SU-DHL-6 (cell line): ENCODE data around the gene DYSF.

Experiments used
- H2AFZ ChIP-seq: fragments of 200-600 bp; sonication (generic); 2 replicates; pipeline ENCODE4 v1.6.1; 2014; ENCODE audit warnings: low read depth, mild to moderate bottlenecking, moderate library complexity, mixed read lengths, antibody characterized with exemption, low read length; ENCODE audit not compliant: severe bottlenecking
- H3F3A ChIP-seq: fragments of 200-600 bp; shearing (Covaris generic); 2 replicates; pipeline ENCODE4 v1.6.0; 2016; ENCODE audit warnings: antibody characterized with exemption, mild to moderate bottlenecking; ENCODE audit not compliant: insufficient read depth
- H3K27ac ChIP-seq: fragments of 200-600 bp; sonication (generic); 2 replicates; pipeline ENCODE4 v1.5.1; 2016; ENCODE audit warnings: low read depth, mild to moderate bottlenecking, low read length, moderate library complexity, mixed read lengths
- H3K27me3 ChIP-seq: fragments of 200-600 bp; sonication (generic), shearing (Covaris generic); 2 replicates; pipeline ENCODE4 v1.6.0; 2014; ENCODE audit warnings: mild to moderate bottlenecking, low read length
- H3K36me3 ChIP-seq: fragments of 200-600 bp; sonication (generic); 2 replicates; pipeline ENCODE4 v1.6.1; 2014; ENCODE audit warnings: mild to moderate bottlenecking, low read length, mixed read lengths
- H3K4me2 ChIP-seq: fragments of 300-600, 200-600 bp; shearing (Covaris generic), sonication (generic); 2 replicates; pipeline ENCODE4 v1.6.0; 2014; ENCODE audit warnings: low read length, low read depth, mild to moderate bottlenecking; ENCODE audit not compliant: poor library complexity, severe bottlenecking
- H3K4me3 ChIP-seq: fragments of 200-600 bp; sonication (generic); 2 replicates; pipeline ENCODE4 v1.5.1; 2014; ENCODE audit warnings: antibody characterized with exemption, low read length, mild to moderate bottlenecking, mixed read lengths; ENCODE audit not compliant: insufficient read depth, poor library complexity, severe bottlenecking
- H3K79me2 ChIP-seq: fragments of 200-600 bp; sonication (generic); 2 replicates; pipeline ENCODE4 v1.6.1; 2014; ENCODE audit warnings: mild to moderate bottlenecking, low read length, moderate library complexity; ENCODE audit not compliant: insufficient read depth
- H3K9ac ChIP-seq: fragments of 200-600 bp; sonication (generic); 2 replicates; pipeline ENCODE4 v1.7.0; 2014; ENCODE audit warnings: mild to moderate bottlenecking, low read length
- H3K9me2 ChIP-seq: fragments of 200-600 bp; sonication (generic); replicated peaks from 2 replicates; pipeline ENCODE4 v1.6.1; 2014; ENCODE audit warnings: low read length; ENCODE audit not compliant: insufficient read depth
- H3K9me3 ChIP-seq: fragments of 200-600 bp; sonication (generic); 2 replicates; pipeline ENCODE4 v1.6.1; 2014; ENCODE audit warnings: low read length, mixed read lengths; ENCODE audit not compliant: insufficient read depth
- H4K20me1 ChIP-seq: fragments of 200-600 bp; sonication (generic); 2 replicates; pipeline ENCODE4 v1.6.1; 2014; ENCODE audit warnings: low read depth, mild to moderate bottlenecking, antibody characterized with exemption, low read length, moderate library complexity, mixed read lengths
- EZH2phosphoT487 ChIP-seq: fragments of 200-600 bp; sonication (generic), shearing (Covaris generic); conservative IDR thresholded peaks from 2 replicates; pipeline ENCODE4 v1.6.1; 2018; ENCODE audit warnings: mild to moderate bottlenecking, antibody characterized with exemption, low read length, moderate library complexity, mixed read lengths
- TF ChIP-seq, protein P1 (sequence below): fragments of 200-600 bp; sonication (generic); IDR thresholded peaks from one replicate; pipeline ENCODE4 v1.5.1; 2017; ENCODE audit warnings: antibody characterized with exemption, mild to moderate bottlenecking, low read length, moderate library complexity; ENCODE audit not compliant: insufficient read depth, poor library complexity, severe bottlenecking

The DYSF gene

DNA sequence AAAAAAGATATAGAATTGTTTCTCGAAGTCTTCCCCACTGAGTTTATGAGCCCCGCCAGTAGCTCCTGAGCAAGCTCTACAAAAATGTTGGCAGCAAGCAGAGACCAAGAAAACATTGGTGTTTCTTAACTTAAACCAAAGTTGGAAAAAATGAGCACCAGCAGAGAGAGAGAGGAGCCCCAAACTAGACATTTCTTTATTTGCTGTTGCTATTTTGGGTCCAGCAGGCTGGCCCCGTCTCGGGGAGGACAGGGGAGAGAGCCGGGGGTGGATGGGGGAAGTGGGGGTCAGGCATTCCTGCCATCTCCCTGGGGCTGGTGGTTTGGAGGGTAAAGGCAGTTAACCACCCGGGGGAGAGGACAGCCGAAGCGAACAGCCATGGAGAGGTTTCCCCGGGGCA, 113.0 kb downstream of the DYSF start:
- Histone ChIP-seq H3K9me3 (no peaks in the 10 kb centered on the region), H3K4me3 (no peak overlapping the region), H2AFZ (no peak overlapping the region), H4K20me1 (no peaks in the 10 kb centered on the region), H3K36me3 (no peaks in the 10 kb centered on the region), H3F3A (no peaks in the 10 kb centered on the region), H3K9me2 (no peaks in the 10 kb centered on the region), H3K4me2 (no peak overlapping the region), H3K27me3 (no peaks in the 10 kb centered on the region), H3K79me2 (no peaks in the 10 kb centered on the region), H3K27ac (no peak overlapping the region), H3K9ac (no peak overlapping the region)
- no peak for TF ChIP-seq EZH2phosphoT487
- TF ChIP-seq, protein P1, sequence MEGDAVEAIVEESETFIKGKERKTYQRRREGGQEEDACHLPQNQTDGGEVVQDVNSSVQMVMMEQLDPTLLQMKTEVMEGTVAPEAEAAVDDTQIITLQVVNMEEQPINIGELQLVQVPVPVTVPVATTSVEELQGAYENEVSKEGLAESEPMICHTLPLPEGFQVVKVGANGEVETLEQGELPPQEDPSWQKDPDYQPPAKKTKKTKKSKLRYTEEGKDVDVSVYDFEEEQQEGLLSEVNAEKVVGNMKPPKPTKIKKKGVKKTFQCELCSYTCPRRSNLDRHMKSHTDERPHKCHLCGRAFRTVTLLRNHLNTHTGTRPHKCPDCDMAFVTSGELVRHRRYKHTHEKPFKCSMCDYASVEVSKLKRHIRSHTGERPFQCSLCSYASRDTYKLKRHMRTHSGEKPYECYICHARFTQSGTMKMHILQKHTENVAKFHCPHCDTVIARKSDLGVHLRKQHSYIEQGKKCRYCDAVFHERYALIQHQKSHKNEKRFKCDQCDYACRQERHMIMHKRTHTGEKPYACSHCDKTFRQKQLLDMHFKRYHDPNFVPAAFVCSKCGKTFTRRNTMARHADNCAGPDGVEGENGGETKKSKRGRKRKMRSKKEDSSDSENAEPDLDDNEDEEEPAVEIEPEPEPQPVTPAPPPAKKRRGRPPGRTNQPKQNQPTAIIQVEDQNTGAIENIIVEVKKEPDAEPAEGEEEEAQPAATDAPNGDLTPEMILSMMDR, result no peak

DNA sequence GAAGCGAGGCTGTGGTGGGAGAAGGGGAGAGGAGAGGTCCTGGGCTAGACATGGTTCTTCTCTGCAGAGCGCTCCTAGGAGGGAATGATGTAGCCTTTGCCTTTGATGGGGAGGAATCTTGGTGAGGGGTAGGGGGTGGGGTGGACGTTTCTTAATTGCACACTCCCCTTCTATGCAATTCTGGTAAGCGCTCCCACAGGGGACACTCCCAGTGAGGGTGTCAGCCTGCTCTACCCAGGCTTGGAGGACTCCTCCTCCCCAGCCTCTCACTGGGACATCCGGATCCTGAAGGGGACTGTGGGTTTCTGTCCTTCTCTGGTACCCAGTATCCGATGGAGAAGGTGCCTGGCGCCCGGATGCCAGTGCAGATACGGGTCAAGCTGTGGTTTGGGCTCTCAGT, 114.3 kb downstream of the DYSF start:
- H4K20me1 ChIP-seq, result no peaks in the 10 kb centered on the region
- TF ChIP-seq EZH2phosphoT487, result no peak
- TF ChIP-seq, protein P1, result no peak
- H3K4me3 ChIP-seq, result no peak overlapping the region

DNA sequence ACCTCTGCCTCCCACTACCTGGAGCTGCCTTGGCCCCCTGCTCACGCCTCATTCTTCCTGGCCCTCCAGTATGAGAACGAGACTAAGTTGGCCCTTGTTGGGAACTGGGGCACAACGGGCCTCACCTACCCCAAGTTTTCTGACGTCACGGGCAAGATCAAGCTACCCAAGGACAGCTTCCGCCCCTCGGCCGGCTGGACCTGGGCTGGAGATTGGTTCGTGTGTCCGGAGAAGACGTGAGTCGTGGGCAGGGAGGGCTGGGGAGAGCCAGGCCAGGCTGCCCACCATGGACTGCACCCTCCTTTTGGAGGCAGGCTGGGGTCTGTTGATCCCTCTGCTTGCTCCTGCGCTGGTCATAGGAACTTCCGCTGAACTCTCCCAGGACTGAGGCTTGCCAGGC, 114.7 kb downstream of the DYSF start:
- H3K4me2 ChIP-seq, result no peak overlapping the region
- TF ChIP-seq, protein P1, result no peak
- TF ChIP-seq EZH2phosphoT487, result no peak
- no peaks in the 10 kb centered on the region for H4K20me1 ChIP-seq
- H3K9ac ChIP-seq, result no peak overlapping the region
- no peaks in the 10 kb centered on the region for H3K9me3 ChIP-seq
- H3F3A ChIP-seq, result no peaks in the 10 kb centered on the region
- no peak overlapping the region for H2AFZ ChIP-seq
- H3K4me3 ChIP-seq, result no peak overlapping the region
- no peaks in the 10 kb centered on the region for H3K27me3 ChIP-seq
- H3K36me3 ChIP-seq, result no peaks in the 10 kb centered on the region
- no peaks in the 10 kb centered on the region for H3K79me2 ChIP-seq
- no peaks in the 10 kb centered on the region for H3K9me2 ChIP-seq
- no peak overlapping the region for H3K27ac ChIP-seq

More for the DNA sequence above, 114.3 kb downstream of the DYSF start:
- Histone ChIP-seq H3K27me3 (no peaks in the 10 kb centered on the region), H3F3A (no peaks in the 10 kb centered on the region), H3K36me3 (no peaks in the 10 kb centered on the region), H3K27ac (no peak overlapping the region), H3K9me2 (no peaks in the 10 kb centered on the region), H3K4me2 (no peak overlapping the region), H3K9ac (no peak overlapping the region), H3K9me3 (no peaks in the 10 kb centered on the region), H3K79me2 (no peaks in the 10 kb centered on the region), H2AFZ (no peak overlapping the region)
